Mesendoderm (in vitro differentiated cells): ENCODE measurements around the gene TMEM95.

Source experiments
- DNase-seq: peaks from one replicate; pipeline ENCODE4 v3.0.0; 2013
- H2AK5ac ChIP-seq: 2 replicates; pipeline ENCODE4 v1.6.1; 2013; ENCODE audit warnings: low read length, inconsistent platforms
- H2BK120ac ChIP-seq: 2 replicates; pipeline ENCODE4 v1.6.1; 2013; ENCODE audit warnings: low read depth, mild to moderate bottlenecking, low read length, moderate library complexity, mixed read lengths
- H2BK15ac ChIP-seq: replicated peaks from 2 replicates; pipeline ENCODE4 v1.6.1; 2013; ENCODE audit warnings: low read depth, mild to moderate bottlenecking, moderate library complexity
- H2BK5ac ChIP-seq: 2 replicates; pipeline ENCODE4 v1.6.1; 2013; ENCODE audit warnings: low read length, inconsistent platforms
- H3K18ac ChIP-seq: 2 replicates; pipeline ENCODE4 v1.6.1; 2013; ENCODE audit warnings: mild to moderate bottlenecking, low read length, mixed read lengths
- H3K23ac ChIP-seq: one replicate; pipeline ENCODE4 v1.6.1; 2013; ENCODE audit warnings: low read length
- H3K27ac ChIP-seq: 2 replicates; pipeline ENCODE4 v1.5.1; 2013; ENCODE audit warnings: low read depth, mild to moderate bottlenecking, inconsistent platforms, low read length, moderate library complexity
- H3K27me3 ChIP-seq: 2 replicates; pipeline ENCODE4 v1.6.1; 2013; ENCODE audit warnings: low read length, control low read depth, mild to moderate bottlenecking, inconsistent platforms; ENCODE audit not compliant: insufficient read depth, poor library complexity
- H3K36me3 ChIP-seq: 2 replicates; pipeline ENCODE4 v1.6.1; 2013; ENCODE audit warnings: low read length, inconsistent platforms; ENCODE audit not compliant: control insufficient read depth, insufficient read depth
- H3K4ac ChIP-seq: one replicate; pipeline ENCODE4 v1.6.1; 2013; ENCODE audit warnings: low read depth, mild to moderate bottlenecking, low read length, moderate library complexity
- H3K4me1 ChIP-seq: 2 replicates; pipeline ENCODE4 v1.6.1; 2013; ENCODE audit warnings: low read depth, low read length, inconsistent platforms; ENCODE audit not compliant: control insufficient read depth
- H3K4me2 ChIP-seq: 2 replicates; pipeline ENCODE4 v1.6.1; 2013; ENCODE audit warnings: low read length
- H3K4me3 ChIP-seq: 2 replicates; pipeline ENCODE4 v1.5.1; 2013; ENCODE audit warnings: mild to moderate bottlenecking, low read length
- H3K56ac ChIP-seq: one replicate; pipeline ENCODE4 v1.6.1; 2013; ENCODE audit warnings: low read length
- H3K79me1 ChIP-seq: 2 replicates; pipeline ENCODE4 v1.6.1; 2013; ENCODE audit warnings: low read length, inconsistent platforms
- H3K79me2 ChIP-seq: 2 replicates; pipeline ENCODE4 v1.6.1; 2013; ENCODE audit warnings: mild to moderate bottlenecking, low read length; ENCODE audit not compliant: control insufficient read depth, insufficient read depth
- H3K9ac ChIP-seq: 2 replicates; pipeline ENCODE4 v1.6.1; 2013; ENCODE audit warnings: low read length, inconsistent platforms
- H4K5ac ChIP-seq: one replicate; pipeline ENCODE4 v1.6.1; 2013; ENCODE audit warnings: low read length
- H4K8ac ChIP-seq: one replicate; pipeline ENCODE4 v1.6.1; 2013; ENCODE audit warnings: low read depth, mild to moderate bottlenecking, control low read depth, low read length, moderate library complexity
- WGBS: extraction: QIAGEN DNeasy Blood & Tissue Kit; methylation state at CpG from one replicate; pipeline ENCODE4 v1.1.7; 2013; ENCODE audit warnings: low lambda C conversion rate, missing lambda C conversion rate; ENCODE audit not compliant: insufficient coverage; ENCODE audit errors: extremely low coverage; 5-methylcytosine and 5-hydroxymethylcytosine counted together

TMEM95 gene

DNA sequence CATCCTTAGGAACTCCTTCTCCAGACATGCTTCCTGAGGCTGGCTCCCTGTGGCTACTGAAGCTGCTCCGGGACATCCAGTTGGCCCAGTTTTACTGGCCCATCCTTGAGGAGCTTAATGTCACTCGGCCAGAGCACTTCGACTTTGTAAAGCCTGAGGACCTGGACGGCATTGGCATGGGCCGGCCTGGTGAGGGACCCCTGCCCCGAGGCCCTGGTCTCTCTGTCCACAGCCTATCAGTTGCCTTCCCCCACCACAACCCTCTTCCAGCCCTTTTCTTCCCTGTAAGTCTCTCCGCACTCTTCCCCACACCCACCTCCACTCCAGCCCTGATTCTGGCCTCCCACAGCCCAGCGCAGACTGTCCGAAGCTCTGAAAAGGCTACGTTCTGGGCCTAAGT is 27.9 kb downstream of the TMEM95 start:
- no peak overlapping the region for H3K27ac ChIP-seq
- no peaks in the 10 kb centered on the region for H3K27me3 ChIP-seq

DNA sequence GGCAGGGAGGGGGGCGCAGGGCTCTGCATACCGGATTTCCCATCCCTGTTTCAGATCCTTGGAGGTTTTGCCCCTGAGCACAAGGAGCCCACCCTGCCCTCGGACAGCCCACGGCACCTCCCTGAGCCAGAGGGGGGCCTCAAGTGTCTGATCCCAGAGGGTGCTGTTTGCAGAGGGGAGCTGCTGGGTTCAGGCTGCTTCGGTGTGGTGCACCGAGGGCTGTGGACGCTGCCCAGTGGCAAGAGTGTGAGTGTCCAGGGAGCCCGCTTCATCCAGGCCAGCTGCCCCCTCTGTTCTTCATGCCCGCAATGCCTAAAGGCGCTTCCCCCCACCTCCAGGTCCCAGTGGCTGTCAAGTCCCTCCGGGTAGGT is 28.4 kb downstream of the TMEM95 start:
- Histone ChIP-seq H3K79me1 (no peaks in the 10 kb centered on the region), H3K4me3 (no peak overlapping the region), H3K4me2 (no peak overlapping the region), H3K79me2 (no peaks in the 10 kb centered on the region), H2BK120ac (no peak overlapping the region), H4K8ac (no peak overlapping the region), H3K56ac (no peak overlapping the region), H2BK15ac (no peak overlapping the region), H3K4ac (no peak overlapping the region), H2BK5ac (no peak overlapping the region), H3K27ac (no peak overlapping the region), H3K27me3 (no peaks in the 10 kb centered on the region), H2AK5ac (no peak overlapping the region), H3K4me1 (peaks cover 2% of the 10 kb centered on the region), H3K23ac (no peak overlapping the region), H3K36me3 (no peaks in the 10 kb centered on the region), H4K5ac (no peak overlapping the region), H3K9ac (no peak overlapping the region), H3K18ac (no peak overlapping the region)
- WGBS: no CpG with 5 or more reads among the region's 11 CpGs
- no peak for DNase-seq

More for the DNA sequence above, 27.9 kb downstream of the TMEM95 start:
- Histone ChIP-seq H2BK5ac (no peak overlapping the region), H3K23ac (no peak overlapping the region), H3K56ac (no peak overlapping the region), H3K4ac (no peak overlapping the region), H3K4me3 (no peak overlapping the region), H3K4me2 (no peak overlapping the region), H3K18ac (no peak overlapping the region), H3K36me3 (no peaks in the 10 kb centered on the region), H3K9ac (no peak overlapping the region), H2BK120ac (no peak overlapping the region), H4K8ac (no peak overlapping the region), H4K5ac (no peak overlapping the region), H3K4me1 (peaks cover 2% of the 10 kb centered on the region), H2BK15ac (no peak overlapping the region), H3K79me1 (no peaks in the 10 kb centered on the region), H2AK5ac (no peak overlapping the region), H3K79me2 (no peaks in the 10 kb centered on the region)
- DNase-seq: no peak
- WGBS: no CpG with 5 or more reads among the region's 10 CpGs

DNA sequence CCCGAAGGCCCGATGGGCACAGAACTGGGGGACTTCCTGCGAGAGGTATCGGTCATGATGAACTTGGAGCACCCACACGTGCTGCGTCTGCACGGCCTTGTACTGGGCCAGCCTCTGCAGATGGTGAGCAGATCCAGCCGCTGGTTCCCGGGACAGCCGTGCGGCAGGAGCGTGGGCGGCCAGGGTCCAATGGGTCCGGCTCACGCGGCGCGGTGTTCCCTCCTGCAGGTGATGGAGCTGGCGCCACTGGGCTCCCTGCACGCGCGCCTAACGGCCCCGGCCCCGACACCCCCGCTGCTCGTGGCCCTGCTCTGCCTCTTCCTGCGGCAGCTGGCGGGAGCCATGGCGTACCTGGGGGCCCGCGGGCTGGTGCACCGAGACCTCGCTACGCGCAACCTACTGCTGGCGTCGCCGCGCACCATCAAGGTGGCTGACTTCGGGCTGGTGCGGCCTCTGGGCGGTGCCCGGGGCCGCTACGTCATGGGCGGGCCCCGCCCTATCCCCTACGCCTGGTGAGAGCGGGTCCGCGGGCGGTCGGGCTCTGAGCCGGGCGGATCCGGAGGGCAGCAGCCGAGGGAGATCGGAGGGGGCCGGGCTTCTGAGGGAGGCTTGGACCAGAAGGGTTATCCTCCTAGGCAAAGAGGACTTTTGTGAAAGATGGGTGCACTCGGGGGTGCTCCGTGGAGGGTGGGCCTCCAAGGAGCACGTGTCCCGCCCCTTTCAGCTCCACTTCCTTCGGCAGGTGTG is 29.0 kb downstream of the TMEM95 start:
- H3K4me3 ChIP-seq: peak overlapping the region; percentile 38
- peak; percentile 80 for DNase-seq
- WGBS: no CpG with 5 or more reads among the region's 65 CpGs

DNA sequence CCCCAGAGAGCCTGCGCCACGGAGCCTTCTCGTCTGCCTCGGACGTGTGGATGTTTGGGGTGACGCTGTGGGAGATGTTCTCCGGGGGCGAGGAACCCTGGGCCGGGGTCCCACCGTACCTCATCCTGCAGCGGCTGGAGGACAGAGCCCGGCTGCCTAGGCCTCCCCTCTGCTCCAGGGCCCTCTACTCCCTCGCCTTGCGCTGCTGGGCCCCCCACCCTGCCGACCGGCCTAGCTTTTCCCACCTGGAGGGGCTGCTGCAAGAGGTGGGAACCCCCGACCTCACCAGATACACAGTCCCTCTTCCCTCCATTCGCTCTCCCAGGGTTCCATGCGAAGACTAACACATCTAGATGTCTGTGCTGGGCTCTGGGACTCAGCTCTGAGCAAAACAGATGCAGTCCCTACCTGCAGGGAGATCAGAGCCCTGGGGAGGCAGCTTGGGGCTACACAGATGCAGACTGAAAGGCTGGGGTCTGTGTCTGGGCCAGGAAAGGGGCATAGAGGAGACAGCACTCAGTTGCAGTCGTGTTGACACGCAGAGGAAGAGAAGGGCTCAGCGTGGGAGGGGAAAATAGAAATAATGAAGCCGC is 29.6 kb downstream of the TMEM95 start:
- Histone ChIP-seq H3K27me3 (no peaks in the 10 kb centered on the region), H3K9ac (peak overlapping the region; percentile 60), H3K18ac (no peak overlapping the region), H3K56ac (peak overlapping the region; percentile 84), H3K23ac (peak overlapping the region; percentile 83), H3K4me1 (peaks cover 2% of the 10 kb centered on the region), H3K79me2 (no peaks in the 10 kb centered on the region), H3K4me2 (peak overlapping the region; percentile 69), H3K79me1 (no peaks in the 10 kb centered on the region), H3K36me3 (no peaks in the 10 kb centered on the region), H2AK5ac (no peak overlapping the region), H2BK120ac (no peak overlapping the region), H4K8ac (no peak overlapping the region), H3K4me3 (peak overlapping the region; percentile 38), H4K5ac (no peak overlapping the region), H2BK5ac (no peak overlapping the region), H2BK15ac (no peak overlapping the region), H3K27ac (no peak overlapping the region), H3K4ac (no peak overlapping the region)
- DNase-seq: peak; percentile 15
- WGBS: no CpG with 5 or more reads among the region's 23 CpGs

More for the DNA sequence above, 29.0 kb downstream of the TMEM95 start:
- Histone ChIP-seq H3K79me2 (no peaks in the 10 kb centered on the region), H3K4me1 (peaks cover 2% of the 10 kb centered on the region), H3K4ac (no peak overlapping the region), H4K5ac (no peak overlapping the region), H3K56ac (peak overlapping the region; percentile 84), H2BK120ac (no peak overlapping the region), H4K8ac (no peak overlapping the region), H3K36me3 (no peaks in the 10 kb centered on the region), H2BK5ac (no peak overlapping the region), H3K79me1 (no peaks in the 10 kb centered on the region), H3K27me3 (no peaks in the 10 kb centered on the region), H3K18ac (no peak overlapping the region), H2AK5ac (no peak overlapping the region), H2BK15ac (no peak overlapping the region), H3K4me2 (peak overlapping the region; percentile 69), H3K9ac (peak overlapping the region; percentile 60), H3K23ac (no peak overlapping the region), H3K27ac (no peak overlapping the region)

DNA sequence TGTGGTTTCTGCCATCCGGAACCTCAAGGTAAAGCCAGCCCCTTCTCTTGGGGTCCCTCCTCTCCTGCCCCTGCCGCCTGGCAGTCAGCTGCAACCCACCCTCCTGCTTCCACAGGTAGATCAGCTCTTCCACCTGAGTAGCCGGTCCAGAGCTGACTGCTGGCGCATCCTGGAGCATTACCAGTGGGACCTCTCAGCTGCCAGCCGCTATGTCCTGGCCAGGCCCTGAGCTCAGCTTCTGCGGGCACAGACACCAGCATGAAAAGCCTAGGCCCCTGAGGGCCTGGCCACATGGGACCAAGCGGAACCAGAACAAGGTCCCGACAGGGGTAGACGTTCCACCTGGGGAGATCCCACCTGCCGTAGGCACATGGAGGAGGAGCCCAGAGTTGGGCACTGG is 33.9 kb downstream of the TMEM95 start:
- Histone ChIP-seq H3K23ac (no peak overlapping the region), H3K4me1 (no peaks in the 10 kb centered on the region), H3K4me2 (no peak overlapping the region), H3K79me2 (no peaks in the 10 kb centered on the region), H2AK5ac (no peak overlapping the region), H4K5ac (no peak overlapping the region), H2BK15ac (no peak overlapping the region), H3K27me3 (no peaks in the 10 kb centered on the region), H4K8ac (no peak overlapping the region), H2BK120ac (no peak overlapping the region), H3K27ac (no peak overlapping the region), H2BK5ac (no peak overlapping the region), H3K56ac (no peak overlapping the region), H3K18ac (no peak overlapping the region), H3K4ac (no peak overlapping the region), H3K36me3 (peaks cover 1% of the 10 kb centered on the region), H3K9ac (no peak overlapping the region), H3K79me1 (no peaks in the 10 kb centered on the region), H3K4me3 (no peak overlapping the region)
- no peak for DNase-seq
- no CpG with 5 or more reads among the region's 10 CpGs for WGBS
